ENCODE measurements around the gene PDE1A. TPM values are rescaled to one million over a fixed set of nuclear protein-coding genes. Genes with fewer than 3 reads are reported as not detected.

The PDE1A gene
- total and polyA plus RNA-seq, 4 donors, result 1.0 to 11.8 (median 3.6) TPM

DNA sequence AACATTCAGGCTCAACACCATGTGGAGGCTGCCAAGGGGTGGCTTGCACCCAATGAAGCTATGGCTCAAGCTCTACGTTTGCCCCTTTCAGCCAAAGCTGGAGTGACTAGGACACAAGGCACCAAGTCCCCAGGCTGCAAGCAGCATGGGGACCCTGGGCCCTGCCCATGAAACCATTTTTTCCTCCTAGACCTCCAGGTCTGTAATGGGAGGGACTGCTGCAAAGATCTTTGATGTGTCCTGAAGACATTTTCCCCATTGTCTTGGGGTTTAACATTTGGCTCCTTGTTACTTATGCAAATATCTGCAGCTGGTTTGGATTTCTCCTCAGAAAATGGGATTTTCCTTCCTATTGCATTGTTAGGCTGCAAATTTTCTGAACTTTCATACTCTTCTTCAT is 51.0 kb downstream of the PDE1A start:
- H3K27me3 ChIP-seq (ENCODE audit: control insufficient read depth in 3 of 3, insufficient read depth in 3 of 3, low read length in 2 of 3), result no peaks in the 10 kb centered on the region
- H3K36me3 ChIP-seq (ENCODE audit: control insufficient read depth in 4 of 4, insufficient read depth in 4 of 4, low read length in 4 of 4), result no peaks in the 10 kb centered on the region
- H3K9me3 ChIP-seq (ENCODE audit: control insufficient read depth in 4 of 4, insufficient read depth in 3 of 4, low read length in 3 of 4), result peaks cover 0 to 7% (median 2%) of the 10 kb centered on the region in 4 donors
- no peak overlapping the region for H3K4me3 ChIP-seq
- peaks cover 0 to 15% (median 6%) of the 10 kb centered on the region in 5 donors for H3K4me1 ChIP-seq (ENCODE audit: control insufficient read depth in 5 of 5, insufficient read depth in 5 of 5, low read length in 5 of 5)
- DNase-seq, result no peak
- no peak overlapping the region for H3K27ac ChIP-seq (ENCODE audit: low read depth in 1 of 2, low read length in 1 of 2)
- TF ChIP-seq, protein P1, sequence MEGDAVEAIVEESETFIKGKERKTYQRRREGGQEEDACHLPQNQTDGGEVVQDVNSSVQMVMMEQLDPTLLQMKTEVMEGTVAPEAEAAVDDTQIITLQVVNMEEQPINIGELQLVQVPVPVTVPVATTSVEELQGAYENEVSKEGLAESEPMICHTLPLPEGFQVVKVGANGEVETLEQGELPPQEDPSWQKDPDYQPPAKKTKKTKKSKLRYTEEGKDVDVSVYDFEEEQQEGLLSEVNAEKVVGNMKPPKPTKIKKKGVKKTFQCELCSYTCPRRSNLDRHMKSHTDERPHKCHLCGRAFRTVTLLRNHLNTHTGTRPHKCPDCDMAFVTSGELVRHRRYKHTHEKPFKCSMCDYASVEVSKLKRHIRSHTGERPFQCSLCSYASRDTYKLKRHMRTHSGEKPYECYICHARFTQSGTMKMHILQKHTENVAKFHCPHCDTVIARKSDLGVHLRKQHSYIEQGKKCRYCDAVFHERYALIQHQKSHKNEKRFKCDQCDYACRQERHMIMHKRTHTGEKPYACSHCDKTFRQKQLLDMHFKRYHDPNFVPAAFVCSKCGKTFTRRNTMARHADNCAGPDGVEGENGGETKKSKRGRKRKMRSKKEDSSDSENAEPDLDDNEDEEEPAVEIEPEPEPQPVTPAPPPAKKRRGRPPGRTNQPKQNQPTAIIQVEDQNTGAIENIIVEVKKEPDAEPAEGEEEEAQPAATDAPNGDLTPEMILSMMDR (IDR thresholded peaks at IDR 0.05; ENCODE audit: control extremely low read depth, extremely low read depth), result no peak
- H3K9ac ChIP-seq (ENCODE audit: insufficient read depth in 1 of 2, low read length in 2 of 2), result no peak overlapping the region
- WGBS, 2 donors, result 77 to 78% methylated on average over 1 of the region's 1 CpG
- no peak for ATAC-seq (ENCODE audit: insufficient read depth, low FRiP score)

DNA sequence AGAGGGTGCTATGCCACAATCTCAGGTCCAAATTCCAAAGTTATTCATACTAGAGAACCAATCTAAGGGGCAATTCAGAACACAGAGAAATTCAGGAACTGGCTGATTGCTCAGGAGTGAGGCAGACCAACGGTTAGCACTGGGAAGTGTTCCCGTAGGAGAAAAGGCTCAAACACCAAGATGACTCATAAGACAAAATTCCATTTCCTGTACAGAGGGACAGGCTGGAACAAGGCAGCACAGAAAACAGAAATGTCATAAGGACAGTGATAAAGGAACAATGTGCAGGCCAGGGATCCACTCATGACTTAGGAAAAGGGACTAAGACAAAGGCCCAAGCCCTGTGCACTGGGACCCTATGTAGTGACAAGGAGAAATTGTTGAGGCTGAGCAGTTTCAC is 54.2 kb downstream of the PDE1A start:
- H3K9me3 ChIP-seq (ENCODE audit: control insufficient read depth in 4 of 4, insufficient read depth in 3 of 4, low read length in 3 of 4), result peaks cover 0 to 7% (median 2%) of the 10 kb centered on the region in 4 donors
- H3K9ac ChIP-seq (ENCODE audit: insufficient read depth in 1 of 2, low read length in 2 of 2), result no peak overlapping the region
- TF ChIP-seq, protein P1 (IDR thresholded peaks at IDR 0.05; ENCODE audit: control extremely low read depth, extremely low read depth), result no peak
- H3K36me3 ChIP-seq (ENCODE audit: control insufficient read depth in 4 of 4, insufficient read depth in 4 of 4, low read length in 4 of 4), result no peaks in the 10 kb centered on the region
- H3K4me1 ChIP-seq (ENCODE audit: control insufficient read depth in 5 of 5, insufficient read depth in 5 of 5, low read length in 5 of 5), result peaks cover 0 to 6% (median 0%) of the 10 kb centered on the region in 5 donors
- no peak for DNase-seq
- no peak overlapping the region for H3K4me3 ChIP-seq
- H3K27ac ChIP-seq (ENCODE audit: low read depth in 1 of 2, low read length in 1 of 2), result peak overlapping the region; percentile 57 to 68
- 27 to 53% methylated on average over 2 of the region's 2 CpGs for WGBS, 2 donors
- ATAC-seq (ENCODE audit: insufficient read depth, low FRiP score), result peak; percentile 78
- H3K27me3 ChIP-seq (ENCODE audit: control insufficient read depth in 3 of 3, insufficient read depth in 3 of 3, low read length in 2 of 3), result no peaks in the 10 kb centered on the region

DNA sequence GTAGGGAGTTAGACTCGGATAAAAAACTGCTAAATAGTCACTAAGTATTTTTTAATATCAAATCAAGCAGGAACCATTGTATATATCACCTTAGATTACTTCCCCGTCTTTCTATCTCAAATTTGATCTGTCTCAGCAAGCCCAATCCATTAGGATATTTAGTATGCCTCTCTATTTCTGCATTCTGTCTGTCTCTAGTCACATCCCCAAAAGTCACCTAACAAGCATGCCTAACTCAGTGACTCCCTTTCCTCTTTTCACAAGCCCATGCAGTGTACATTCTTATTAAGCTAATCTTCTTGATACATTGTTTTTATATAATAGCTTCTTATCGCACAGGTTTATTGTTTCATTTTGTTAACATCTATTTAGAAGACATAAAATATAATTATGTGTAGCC is 57.8 kb downstream of the PDE1A start:
- no peak for DNase-seq
- 91 to 98% methylated on average over 3 of the region's 3 CpGs for WGBS, 2 donors
- ATAC-seq (ENCODE audit: insufficient read depth, low FRiP score), result no peak
- Histone ChIP-seq H3K27me3 (ENCODE audit: control insufficient read depth in 3 of 3, insufficient read depth in 3 of 3, low read length in 2 of 3) (no peaks in the 10 kb centered on the region), H3K36me3 (ENCODE audit: control insufficient read depth in 4 of 4, insufficient read depth in 4 of 4, low read length in 4 of 4) (no peaks in the 10 kb centered on the region), H3K4me3 (no peak overlapping the region), H3K4me1 (ENCODE audit: control insufficient read depth in 5 of 5, insufficient read depth in 5 of 5, low read length in 5 of 5) (peaks cover 0 to 9% (median 0%) of the 10 kb centered on the region in 5 donors), H3K9me3 (ENCODE audit: control insufficient read depth in 4 of 4, insufficient read depth in 3 of 4, low read length in 3 of 4) (no peaks in the 10 kb centered on the region), H3K27ac (ENCODE audit: low read depth in 1 of 2, low read length in 1 of 2) (no peak overlapping the region), H3K9ac (ENCODE audit: insufficient read depth in 1 of 2, low read length in 2 of 2) (no peak overlapping the region)
- TF ChIP-seq, protein P1 (IDR thresholded peaks at IDR 0.05; ENCODE audit: control extremely low read depth, extremely low read depth), result no peak

DNA sequence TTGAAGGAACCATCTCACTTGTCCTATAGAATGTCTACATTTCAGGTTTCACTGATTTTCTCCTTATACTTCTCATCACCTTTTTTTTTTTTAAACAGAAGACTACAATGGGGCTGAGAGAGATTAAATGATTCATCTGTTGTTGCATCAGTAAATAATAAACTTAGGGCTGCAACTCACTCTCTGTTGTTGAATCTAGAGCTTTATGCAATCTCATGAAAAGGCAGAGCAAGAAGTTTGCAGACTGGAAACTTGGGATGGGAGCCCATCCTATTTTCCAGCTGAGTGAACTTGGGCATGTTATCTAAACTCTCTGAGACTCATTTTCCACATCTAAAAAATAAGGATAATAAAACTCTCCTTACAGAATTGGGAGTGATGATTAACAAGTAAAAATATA is 58.4 kb downstream of the PDE1A start:
- no peak overlapping the region for H3K4me3 ChIP-seq
- H3K9ac ChIP-seq (ENCODE audit: insufficient read depth in 1 of 2, low read length in 2 of 2), result no peak overlapping the region
- H3K4me1 ChIP-seq (ENCODE audit: control insufficient read depth in 5 of 5, insufficient read depth in 5 of 5, low read length in 5 of 5), result peaks cover 0 to 9% (median 0%) of the 10 kb centered on the region in 5 donors
- no peak overlapping the region for H3K27ac ChIP-seq (ENCODE audit: low read depth in 1 of 2, low read length in 1 of 2)
- TF ChIP-seq, protein P1 (IDR thresholded peaks at IDR 0.05; ENCODE audit: control extremely low read depth, extremely low read depth), result no peak
- no peak for ATAC-seq (ENCODE audit: insufficient read depth, low FRiP score)
- no peaks in the 10 kb centered on the region for H3K27me3 ChIP-seq (ENCODE audit: control insufficient read depth in 3 of 3, insufficient read depth in 3 of 3, low read length in 2 of 3)
- DNase-seq, result no peak
- no peaks in the 10 kb centered on the region for H3K36me3 ChIP-seq (ENCODE audit: control insufficient read depth in 4 of 4, insufficient read depth in 4 of 4, low read length in 4 of 4)
- H3K9me3 ChIP-seq (ENCODE audit: control insufficient read depth in 4 of 4, insufficient read depth in 3 of 4, low read length in 3 of 4), result no peaks in the 10 kb centered on the region

Measured in lung (tissue), 12 donors.